Anterior cingulate cortex (tissue), 58 donors: ENCODE data around the gene NOTUM.

Experiments used
- DNase-seq, 58 donors: peaks; one replicate each; lab custom pipeline; 2025; lab: John Stamatoyannopoulos, UW

Gene NOTUM

DNA sequence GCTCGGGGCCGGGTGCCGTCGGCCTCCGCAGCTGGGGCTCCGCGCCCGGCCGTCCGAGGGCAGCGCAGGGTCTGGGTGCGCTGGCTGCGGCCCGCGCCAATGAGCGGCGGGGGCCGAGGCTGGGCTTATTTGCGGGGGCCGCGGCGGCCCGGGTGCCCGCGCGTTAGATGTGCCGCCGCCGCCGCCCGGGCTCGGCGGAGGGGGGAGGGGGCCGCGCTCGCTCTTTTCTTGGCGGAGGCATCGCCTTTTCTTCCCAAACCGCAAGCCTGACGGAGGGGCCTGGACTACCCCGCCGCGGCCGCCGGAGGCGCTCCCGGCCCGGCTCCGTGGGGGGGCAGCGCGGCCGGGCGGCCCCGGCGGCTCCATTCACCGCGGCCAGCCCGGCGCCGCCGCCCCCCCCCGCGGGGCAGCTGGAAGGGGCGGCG, at the start of gene NOTUM:
Gene NOTUM, minus strand, starts transcription at position 101 of the 425 bp plus-strand sequence. CDS start 278 bp downstream, outside the sequence.
- no peak for DNase-seq

DNA sequence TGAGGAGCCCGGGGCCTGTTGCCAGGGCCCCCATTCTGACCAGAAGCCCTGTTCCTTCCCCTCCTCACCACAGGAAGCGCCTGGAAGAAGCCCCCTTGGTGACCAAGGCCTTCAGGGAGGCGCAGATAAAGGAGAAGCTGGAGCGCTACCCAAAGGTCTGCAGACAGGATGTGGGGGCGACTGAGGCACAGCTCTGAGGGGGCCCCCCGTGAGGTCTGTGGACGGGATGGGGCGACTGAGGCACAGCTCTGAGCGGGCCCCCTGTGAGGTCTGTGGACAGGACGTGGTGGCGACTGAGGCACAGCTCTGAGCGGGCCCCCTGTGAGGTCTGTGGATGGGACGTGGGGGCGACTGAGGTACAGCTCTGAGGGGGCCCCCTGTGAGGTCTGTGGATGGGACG, 48.4 kb upstream of the NOTUM start:
- DNase-seq, result no peak

DNA sequence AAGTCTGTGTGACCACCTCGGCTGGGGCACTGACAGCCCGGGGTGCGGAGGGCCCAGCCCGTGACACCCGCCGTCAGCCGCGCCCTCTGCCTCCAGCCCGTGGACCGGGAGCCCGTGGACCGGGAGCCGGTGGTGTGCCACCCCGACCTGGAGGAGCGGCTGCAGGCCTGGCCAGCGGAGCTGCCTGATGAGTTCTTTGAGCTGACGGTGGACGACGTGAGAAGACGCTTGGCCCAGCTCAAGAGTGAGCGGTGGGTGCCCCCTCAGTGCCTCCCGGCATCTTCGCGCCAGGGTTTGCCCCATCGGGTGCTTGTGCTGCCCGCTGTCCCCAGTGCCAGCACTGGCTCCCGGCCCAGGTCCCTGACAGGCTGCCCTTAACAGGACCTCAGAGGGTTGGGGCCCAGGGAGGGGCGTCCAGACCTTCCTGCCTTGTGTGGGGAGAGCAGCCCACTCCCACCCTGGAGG, 48.0 kb upstream of the NOTUM start:
- DNase-seq, result no peak

DNA sequence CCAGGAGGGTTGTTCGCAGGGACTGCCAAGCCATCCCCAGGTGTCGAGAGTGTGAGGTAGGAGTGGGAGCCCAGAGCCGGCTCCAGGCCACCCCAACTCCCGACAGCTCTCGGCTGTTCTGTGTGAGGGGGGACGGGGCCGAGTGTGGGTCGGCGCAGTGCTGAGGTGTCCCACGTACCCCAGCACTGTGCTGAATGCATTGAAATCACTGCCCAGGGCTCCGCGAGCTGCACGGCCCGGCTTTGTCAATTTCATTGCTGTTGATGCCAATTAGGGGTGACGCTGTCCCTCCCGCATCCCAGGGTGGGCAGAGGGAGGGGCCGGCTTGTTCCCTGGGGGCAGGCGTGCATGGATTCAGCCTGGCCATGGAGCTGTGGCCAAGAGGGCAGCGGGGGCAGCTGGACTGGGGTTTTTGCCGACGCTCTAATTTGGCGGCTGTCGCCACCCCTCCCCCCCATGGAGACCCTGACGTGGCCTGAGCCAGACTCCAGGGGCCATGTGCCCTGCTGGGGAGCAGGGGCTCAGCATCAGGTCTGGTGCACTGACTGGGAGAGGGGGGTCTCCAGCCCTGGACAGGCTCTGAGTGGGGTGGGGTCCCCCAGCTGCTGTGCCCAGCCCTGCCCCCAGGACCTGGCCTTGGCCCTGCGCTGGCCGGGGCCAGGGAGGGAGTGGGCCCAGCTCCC, 47.4 kb upstream of the NOTUM start:
- no peak for DNase-seq

DNA sequence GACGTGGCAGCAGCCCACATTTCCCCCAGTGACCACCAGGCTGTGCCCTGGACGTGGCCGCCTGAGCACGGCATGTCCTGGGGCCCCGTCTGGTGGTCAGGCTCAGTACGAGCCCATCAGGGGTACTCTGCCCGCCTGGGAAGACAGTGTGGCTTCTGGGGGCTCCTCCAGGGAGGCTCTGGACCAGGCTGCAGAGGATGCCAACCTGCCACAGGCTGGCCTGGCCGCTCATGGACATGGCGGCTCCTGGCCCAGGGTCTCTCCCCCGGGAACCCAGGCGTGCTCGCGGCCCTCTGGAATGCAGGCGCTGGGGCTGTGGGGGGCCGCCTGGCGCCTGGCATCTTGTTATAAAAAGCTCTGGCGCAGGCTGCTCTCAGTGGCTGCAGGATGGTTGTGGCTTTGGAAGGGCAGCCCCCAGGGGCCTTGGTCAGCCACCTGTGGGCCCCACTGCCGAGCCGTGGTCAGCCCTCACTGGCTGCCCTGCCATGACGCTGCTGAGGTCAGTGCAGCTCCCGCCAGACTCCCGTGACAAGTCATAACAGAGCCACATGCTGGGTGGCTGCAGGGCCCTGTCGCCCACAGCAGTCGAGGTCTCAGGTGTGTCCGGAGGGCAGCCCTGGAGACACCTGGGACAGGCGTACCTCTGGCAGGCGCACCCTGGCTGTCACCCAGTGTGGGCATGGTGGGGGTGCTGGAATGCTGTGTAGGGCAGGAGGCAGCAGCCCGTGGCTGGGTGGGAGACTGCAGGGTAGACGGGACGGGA, 46.7 kb upstream of the NOTUM start:
- peak in 5 of 58 donors; percentile 6 to 29 (median 26) for DNase-seq

DNA sequence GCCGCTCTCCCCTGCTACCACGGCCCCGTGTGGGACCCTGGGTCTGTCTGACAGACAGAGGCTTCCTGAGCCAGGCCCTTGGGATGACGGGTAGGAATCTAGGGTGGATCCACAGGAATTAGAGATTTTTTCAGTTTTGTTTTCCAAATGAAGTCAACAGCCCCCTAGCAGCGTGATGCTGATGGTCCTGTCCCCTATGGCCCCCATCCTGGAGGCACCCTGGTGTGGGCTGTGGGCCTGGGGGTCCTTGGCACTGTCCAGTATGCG, 46.2 kb upstream of the NOTUM start:
- no peak for DNase-seq

DNA sequence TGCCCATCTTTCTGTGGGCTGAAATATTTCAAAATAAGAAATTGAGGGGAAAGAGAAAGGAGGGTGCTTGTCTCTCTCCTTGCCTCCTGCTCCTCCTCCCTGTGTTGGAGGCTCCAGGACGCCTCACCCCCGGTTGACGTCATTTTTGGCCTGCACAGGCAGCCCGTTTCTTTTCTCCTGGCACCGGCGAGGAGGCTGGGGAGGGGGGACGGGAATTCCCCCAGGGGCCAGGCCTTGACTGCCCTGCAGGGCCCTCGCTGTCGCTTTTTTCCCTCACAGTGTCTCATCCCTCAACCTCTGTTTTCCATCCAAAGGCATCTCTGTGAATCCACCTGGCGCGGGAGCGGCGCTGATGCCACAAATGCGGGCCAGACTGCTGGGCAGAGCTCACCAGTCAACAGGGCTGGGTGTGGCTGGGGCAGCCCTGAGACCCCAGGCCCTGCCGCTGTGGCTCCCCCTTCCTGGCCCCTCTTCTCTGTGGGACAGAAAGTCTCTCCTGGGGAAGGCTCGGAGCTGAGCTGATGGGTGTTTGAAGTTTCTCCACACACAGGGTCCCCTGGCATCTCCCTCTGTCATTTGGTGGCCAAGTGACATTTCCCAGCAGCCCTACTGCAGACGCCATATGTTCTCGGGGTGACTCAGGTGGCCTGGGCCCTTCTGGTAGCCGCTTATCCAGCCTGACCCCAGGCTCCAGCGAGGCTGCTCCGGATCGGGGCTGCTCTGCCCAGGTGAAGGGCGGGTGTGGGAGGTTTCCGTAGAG, 45.7 kb upstream of the NOTUM start:
- peak in 32 of 58 donors; percentile 9 to 65 (median 39) for DNase-seq

DNA sequence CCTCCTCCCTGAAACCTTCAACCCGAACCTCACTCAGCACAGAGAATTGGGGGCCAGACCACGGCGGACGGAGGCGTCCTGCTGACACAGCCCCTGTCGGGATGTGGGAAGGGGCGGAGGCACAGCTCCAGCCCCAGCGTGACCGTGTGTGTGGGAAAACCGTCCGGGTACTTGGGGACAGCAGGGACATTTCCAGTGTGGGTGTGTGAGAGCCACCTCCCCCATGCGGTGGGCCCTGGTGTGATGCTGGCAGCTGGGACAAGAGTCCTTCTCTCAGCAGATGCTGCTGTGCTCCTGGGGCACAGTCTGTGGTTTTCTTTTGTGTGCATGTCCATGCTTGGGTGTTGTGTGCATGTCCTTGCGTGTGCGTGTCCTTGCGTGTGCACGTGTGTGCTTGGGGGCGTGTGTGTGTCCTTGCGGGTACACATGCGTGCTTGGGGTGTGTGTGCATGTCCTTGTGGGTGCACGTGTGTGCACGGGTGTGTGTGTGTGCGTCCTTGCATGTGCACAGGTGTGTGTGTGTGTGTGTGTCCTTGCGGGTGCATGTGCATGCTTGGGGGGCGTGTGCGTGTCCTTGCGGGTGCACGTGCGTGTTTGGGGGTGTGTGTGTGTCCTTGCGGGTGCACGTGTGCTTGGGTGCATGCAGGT, 44.8 kb upstream of the NOTUM start:
- no peak for DNase-seq

DNA sequence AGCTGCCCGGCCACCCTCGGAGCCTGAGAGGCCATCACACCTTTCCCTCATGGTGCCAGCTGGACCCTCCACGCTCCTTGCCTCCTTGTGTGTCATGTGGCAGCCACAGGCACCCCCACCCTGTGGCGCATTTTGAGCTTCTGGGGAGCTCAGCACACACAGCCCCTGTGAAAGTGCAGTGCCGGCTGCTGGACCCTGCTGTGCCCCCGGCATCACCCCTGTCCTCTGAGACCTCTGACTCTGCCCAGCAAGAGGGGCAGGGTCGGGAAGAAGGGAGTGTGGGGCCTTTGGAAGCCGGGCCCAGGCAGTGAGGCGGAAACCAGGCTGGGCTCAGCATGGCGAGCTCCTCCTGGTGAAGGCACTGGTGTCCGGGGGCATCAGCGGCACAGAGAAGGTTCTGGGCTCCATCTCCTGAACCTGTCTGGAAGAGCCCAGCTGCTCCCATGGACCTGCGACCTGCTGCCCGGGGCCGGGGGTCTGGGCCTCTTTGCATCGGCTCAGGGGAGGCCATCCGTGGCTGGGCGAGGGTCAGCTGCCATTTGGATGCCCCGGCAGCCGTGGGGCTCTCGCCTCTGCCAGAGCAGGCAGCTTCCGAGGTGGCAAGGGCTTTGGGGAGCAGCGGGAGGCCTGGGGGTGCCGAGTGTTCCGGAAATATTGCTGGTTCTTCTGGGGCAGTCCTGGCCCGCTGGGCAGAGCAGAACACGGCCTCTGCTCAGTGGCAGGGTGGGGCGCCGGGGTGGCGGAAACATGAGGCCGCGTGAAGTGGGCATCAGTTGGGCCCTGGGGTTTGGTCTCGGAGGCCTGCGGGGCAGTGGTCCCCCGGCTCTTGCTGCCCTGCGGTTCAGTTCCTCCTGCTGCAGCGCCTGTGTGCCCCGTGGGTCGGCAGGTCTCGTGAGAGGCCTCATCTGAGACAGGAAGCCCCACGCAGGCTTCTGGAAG, 43.8 kb upstream of the NOTUM start:
- DNase-seq, result no peak

DNA sequence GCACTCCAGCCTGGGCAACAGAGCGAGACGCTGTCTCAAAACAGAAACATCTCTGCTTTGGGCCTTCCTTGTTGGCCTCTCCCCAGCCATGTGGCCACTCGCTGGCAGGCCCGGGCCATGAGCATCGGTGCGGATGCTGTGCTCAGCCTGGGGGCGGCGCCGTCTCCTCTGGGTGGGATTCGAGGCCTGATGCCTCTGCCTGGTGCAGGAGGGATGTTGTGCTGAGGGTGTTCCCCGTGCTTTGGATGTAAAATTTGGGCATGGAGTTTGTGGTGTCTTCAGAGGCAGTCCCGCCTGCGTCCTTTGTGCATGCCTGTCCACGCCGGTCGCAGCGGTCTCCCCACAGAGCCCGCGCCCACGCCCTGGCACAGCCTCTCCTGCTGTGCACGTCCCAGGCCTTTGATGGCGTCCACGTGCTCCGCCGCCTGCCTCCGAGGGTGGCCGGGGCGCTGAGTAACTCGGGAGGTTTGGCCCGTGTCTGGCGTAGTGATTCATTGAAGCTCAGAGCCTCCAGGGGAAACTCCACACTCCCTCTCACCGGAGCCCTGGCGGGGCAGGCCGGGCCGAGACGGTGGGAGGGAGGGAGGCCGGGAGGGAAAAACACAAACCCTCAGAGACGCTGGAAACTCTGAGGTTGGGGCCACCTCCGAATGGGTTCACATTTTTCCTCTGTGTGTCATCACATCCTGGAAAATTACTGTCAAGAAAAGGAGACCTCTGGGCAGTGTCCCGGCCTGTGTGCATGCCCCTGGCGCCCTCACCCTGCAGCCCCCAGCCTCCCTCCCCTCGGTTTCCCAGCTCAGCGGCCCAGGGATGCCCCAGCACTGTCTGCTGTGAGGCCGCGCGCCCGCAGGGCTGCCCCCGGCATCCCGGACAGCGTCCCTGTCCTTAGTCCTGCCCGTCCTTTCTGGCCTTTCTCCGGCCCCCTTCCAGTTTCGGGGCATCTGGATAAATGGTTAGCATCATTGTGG, 42.7 kb upstream of the NOTUM start:
- peak in 1 of 58 donors; percentile 41 for DNase-seq

DNA sequence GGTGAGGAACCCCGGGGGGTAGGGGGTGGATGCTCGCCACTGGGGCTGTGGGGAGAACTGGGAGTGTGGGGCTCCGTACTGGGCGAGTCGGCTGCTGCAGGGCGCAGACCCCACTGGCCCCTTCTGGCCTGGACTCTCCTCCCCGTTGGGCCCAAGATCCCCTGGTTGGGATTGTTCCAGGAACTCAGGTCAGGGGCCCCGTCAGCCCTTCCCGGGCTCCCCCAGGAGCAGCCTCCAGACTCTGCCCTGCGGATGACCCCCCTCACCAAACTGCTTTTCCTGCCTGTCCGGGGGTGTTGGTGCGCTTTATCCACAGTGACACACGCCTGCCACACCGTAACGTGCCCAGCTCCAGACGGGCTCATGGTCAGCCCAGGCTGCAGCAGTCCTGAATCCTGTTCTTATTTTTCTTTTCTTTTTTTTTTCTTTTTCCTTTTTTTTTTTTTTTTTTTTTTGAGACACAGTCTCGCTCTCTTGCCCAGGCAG, 40.6 kb upstream of the NOTUM start:
- no peak for DNase-seq

DNA sequence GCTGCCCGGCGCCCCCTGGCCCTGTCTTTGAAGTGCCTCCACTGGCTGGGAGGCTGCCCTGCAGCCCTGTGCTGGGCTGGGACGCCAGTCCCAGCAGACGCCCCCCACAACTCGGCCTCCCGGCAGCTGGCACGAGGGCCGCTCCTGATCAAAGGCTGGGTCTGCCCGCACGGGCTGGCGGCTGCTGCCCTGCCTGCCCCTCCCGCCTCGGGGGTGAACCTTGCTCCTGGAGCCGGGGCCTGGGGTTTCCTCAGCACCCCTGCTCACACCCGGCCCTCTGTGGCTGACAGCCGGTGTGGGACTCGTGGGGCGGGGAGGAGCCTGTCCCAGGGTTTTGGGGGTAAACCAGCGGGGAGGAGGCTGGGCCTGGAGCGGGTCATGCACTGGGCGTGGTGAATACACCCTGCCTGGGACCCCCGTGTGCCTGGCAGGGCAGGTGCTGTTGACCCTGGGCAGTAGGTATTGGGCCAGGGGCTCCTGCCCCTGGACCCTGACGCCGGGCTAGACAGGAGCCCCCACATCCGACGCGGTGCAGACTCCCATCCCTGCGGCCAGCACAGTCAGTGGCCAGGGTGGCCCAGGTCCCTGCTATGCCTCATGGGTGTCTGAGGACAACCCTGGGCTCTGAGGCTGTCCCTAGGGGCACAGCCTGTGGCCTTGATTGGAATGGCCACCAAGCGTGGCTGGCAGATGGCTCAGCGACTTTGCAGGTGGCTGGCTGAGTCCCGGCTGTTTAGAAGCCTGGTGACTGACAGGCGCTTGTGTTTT, 40.0 kb upstream of the NOTUM start:
- no peak for DNase-seq

DNA sequence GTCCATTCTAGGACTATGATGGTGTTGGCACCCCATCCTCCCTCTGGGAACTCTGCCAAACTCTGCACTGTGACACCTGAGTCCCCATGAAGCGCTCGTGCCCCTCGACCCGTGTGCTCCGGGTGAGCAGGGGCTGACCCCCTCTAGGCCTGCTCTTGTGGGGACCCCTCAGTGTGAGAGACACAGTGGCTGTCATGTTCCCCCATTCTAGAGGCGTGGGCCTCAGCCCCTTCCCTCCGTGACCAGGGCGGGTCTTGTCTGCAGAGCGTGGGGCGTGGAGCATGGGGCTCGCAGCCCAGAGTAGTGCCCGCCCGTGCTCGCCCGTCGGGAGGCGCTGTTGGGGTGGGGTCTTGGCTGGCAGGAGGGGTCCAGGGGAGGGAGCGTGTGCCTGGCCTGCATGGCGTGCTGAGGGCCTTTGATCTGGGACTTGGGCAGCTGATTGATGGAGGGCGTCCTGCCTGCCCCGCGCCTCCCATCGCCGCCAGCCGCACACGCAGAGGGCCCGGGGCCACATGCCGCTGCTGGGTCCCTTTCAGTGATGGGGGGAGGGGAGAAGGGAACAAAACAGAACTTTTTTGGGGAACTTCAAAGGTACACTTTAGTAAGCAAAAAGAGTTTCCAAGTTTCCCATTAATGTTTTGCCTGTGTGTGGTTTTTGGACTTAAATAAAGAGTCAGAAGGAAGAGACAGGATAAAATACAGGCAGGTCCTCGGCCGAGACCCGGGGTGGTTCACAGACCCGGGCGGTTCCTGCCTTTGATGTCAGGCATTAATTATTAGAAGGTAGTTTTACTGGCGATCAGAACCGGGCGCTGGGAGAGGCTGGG, 39.2 kb upstream of the NOTUM start:
- no peak for DNase-seq

DNA sequence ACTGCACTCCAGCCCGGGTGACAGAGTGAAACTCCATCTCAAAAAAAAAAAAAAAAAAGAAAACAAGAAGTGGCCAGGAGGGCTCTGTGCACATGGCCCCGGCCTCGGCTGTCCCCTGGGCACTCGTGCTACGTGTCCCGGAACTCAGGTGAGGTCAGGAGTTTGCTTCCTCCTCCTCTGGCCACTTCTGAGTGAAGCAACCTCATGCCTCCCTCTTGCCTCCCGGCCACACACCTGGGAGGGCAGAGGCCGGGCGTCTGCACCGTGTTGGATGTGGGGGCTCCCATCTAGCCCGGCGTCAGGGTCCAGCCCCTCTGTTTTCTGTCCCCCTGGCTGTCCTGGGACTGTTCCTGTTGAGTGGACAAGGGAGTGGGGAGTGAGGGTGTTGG, 38.6 kb upstream of the NOTUM start:
- DNase-seq, result no peak

DNA sequence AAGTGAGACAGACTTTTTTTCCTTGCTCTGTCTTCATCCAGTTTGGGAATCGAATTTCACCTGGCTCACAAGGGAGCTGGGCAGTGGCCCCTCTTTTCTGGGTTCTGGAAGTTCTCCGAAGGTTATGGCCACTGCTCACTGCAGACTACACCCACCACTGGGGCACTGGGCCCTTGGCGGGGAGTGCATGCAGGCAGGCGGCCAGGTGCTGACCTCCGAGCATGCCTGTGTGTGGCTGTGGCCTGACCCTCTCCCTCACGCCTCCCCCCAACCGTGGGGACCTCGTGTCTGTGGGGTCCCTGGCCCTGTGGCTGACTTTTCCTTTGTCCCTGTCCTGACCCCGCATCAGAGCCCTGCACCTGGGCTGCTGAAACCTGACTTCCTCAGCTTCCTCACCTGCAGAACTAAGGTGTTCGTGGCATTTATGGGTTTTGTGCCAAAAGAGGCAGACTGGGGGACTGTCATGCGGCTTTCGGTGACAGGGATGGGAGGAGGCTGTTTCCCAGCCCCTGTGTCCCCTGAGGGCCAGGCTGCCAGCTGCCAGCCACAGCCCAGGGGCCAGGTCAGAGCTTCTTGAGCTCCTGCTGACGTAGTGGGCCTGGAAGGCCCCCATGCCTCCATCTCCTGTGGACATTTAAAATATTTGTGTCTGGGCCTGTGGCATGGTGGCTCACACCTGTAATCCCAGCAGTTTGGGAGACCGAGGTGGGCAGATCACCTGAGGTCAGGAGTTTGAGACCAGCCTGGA, 37.9 kb upstream of the NOTUM start:
- DNase-seq, result no peak

DNA sequence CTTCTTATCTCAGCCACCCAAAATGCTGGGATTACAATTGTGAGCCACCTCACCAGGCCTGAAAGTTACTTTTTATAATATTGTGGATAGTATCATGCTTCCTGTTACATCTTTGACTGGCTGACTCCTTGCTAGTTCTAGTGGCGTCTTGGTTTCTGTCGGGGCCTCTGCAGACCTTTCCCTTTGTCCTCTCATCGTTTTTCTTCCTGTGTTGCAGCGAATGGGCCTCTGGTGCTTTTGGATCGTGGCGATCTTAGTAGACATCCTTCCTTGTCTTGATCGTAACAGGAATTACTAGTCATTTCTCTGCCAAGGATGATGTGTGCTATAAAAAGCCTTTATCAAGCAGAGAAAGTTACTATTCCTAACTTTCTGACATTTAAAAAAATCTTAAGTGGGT, 37.2 kb upstream of the NOTUM start:
- DNase-seq, result no peak
